T-cell (primary cell): ENCODE data around the gene ADARB2. TPM values are rescaled to one million over a fixed set of nuclear protein-coding genes. Genes with fewer than 3 reads are reported as not detected.

Experiments used
- ATAC-seq, 4 experiments: fragments of 200-7000 bp in 3 of 4; fragments of 150-1000 bp in 1 of 4; cut with Tn5 transposase; replicated peaks in 1 of 4; 1 replicate in 3 of 4; 2 replicates in 1 of 4; pipeline ENCODE4 v1.10.0; 2021; ENCODE audit warnings: moderate library complexity in 3 of 4, mild to moderate bottlenecking in 2 of 4, moderate number of reproducible peaks in 1 of 4
- CTCF ChIA-PET, 2 donors: fragments of 300-600 bp; sonication (Branson Sonifier 250); formaldehyde crosslinking; loops; one replicate each; lab custom pipeline; 2022; ENCODE audit warnings: antibody characterized with exemption in 2 of 2; lab: Charles Lee
- POLR2A ChIA-PET, 2 donors: fragments of 300-600 bp; sonication (Branson Sonifier 250); formaldehyde crosslinking; loops; one replicate each; lab custom pipeline; 2022; ENCODE audit warnings: antibody characterized with exemption in 2 of 2; lab: Charles Lee
- DNase-seq, 35 experiments: peaks; one replicate each; pipeline versions ENCODE4 v3.0.0 to v3.0.0-alpha.2; 2013 to 2023
- H3K27ac ChIP-seq: one replicate; pipeline ENCODE4 v1.5.1; 2013; ENCODE audit warnings: low read length
- H3K27me3 ChIP-seq, 2 experiments: replicated peaks in 1 of 2; 1 replicate in 1 of 2; 2 replicates in 1 of 2; pipeline versions ENCODE4 v1.6.1 to v1.7.0; 2013; ENCODE audit warnings: low read length in 1 of 2, mixed read lengths in 1 of 2; ENCODE audit not compliant: control insufficient read depth in 2 of 2, insufficient read depth in 2 of 2; ENCODE audit errors: extremely low read depth in 1 of 2
- H3K36me3 ChIP-seq, 2 donors: 1 replicate in 1 of 2; 2 replicates in 1 of 2; pipeline versions ENCODE4 v1.6.1 to v1.7.0; 2013; ENCODE audit warnings: low read length in 1 of 2; ENCODE audit not compliant: control insufficient read depth in 2 of 2, insufficient read depth in 1 of 2; ENCODE audit errors: extremely low read depth in 1 of 2
- H3K4me1 ChIP-seq, 2 experiments: 1 replicate in 1 of 2; 2 replicates in 1 of 2; pipeline versions ENCODE4 v1.6.1 to v1.7.0; 2013; ENCODE audit warnings: low read length in 2 of 2, mixed read lengths in 1 of 2; ENCODE audit not compliant: insufficient read depth in 2 of 2, control insufficient read depth in 1 of 2; ENCODE audit errors: extremely low read depth in 1 of 2
- H3K4me3 ChIP-seq, 2 donors: 1 replicate in 1 of 2; 2 replicates in 1 of 2; pipeline versions ENCODE4 v1.5.1 to v1.7.0; 2013; ENCODE audit warnings: mild to moderate bottlenecking in 2 of 2, low read length in 1 of 2, moderate library complexity in 1 of 2; ENCODE audit not compliant: control insufficient read depth in 1 of 2; ENCODE audit errors: extremely low read depth in 1 of 2
- H3K9me3 ChIP-seq: 2 replicates; pipeline ENCODE4 v1.7.0; 2013
- H3K27ac Mint-ChIP-seq, 2 donors: one replicate each; pipeline ENCODE4 v1.8.0; 2020 to 2021; ENCODE audit warnings: mild to moderate bottlenecking in 2 of 2, mixed read lengths in 2 of 2
- H3K27me3 Mint-ChIP-seq, 2 donors: one replicate each; pipeline ENCODE4 v1.8.0; 2021 to 2022; ENCODE audit warnings: mixed read lengths in 2 of 2
- H3K36me3 Mint-ChIP-seq: one replicate; pipeline ENCODE4 v1.8.0; 2021; ENCODE audit warnings: mixed read lengths
- H3K4me1 Mint-ChIP-seq, 3 donors: one replicate each; pipeline ENCODE4 v1.8.0; 2020 to 2022; ENCODE audit warnings: mixed read lengths in 3 of 3, mild to moderate bottlenecking in 1 of 3
- H3K4me3 Mint-ChIP-seq, 3 donors: one replicate each; pipeline ENCODE4 v1.8.0; 2020 to 2022; ENCODE audit warnings: mild to moderate bottlenecking in 3 of 3, mixed read lengths in 3 of 3, moderate library complexity in 3 of 3
- H3K9me3 Mint-ChIP-seq, 3 donors: one replicate each; pipeline ENCODE4 v1.8.0; 2020 to 2022; ENCODE audit warnings: mixed read lengths in 3 of 3
- WGBS: methylation state at CpG from one replicate; pipeline ENCODE4 v1.1.5; 2013; ENCODE audit warnings: missing lambda C conversion rate; ENCODE audit not compliant: insufficient coverage; 5-methylcytosine and 5-hydroxymethylcytosine counted together
- total RNA-seq, 35 experiments: library from RNA in 6 of 35; stranded (reverse) in 6 of 35; fragments of 120-200 nt in 1 of 35; gene quantifications; one replicate each; pipeline versions ENCODE4 v1.2.1 to v1.2.4 and lab custom pipeline; 2013 to 2026

The ADARB2 gene
- total RNA-seq, 5 donors from 2014 or later (not counting 1 experiment from before 2014, with no cell fraction given): 0.07 to 4.0 (median 0.41) TPM

GRCh38 chr10:1577373-1577770 lies 160.0 kb downstream of the ADARB2 start:
- no peaks in the 10 kb centered on the region for H3K36me3 Mint-ChIP-seq
- ChIA-PET CTCF (no interaction called here), POLR2A (no interaction called here)
- no peaks in the 10 kb centered on the region for H3K9me3 ChIP-seq
- no peaks in the 10 kb centered on the region for H3K9me3 Mint-ChIP-seq
- H3K4me3 ChIP-seq: no peak overlapping the region
- 77% methylated on average over 7 of the region's 9 CpGs for WGBS
- H3K36me3 ChIP-seq: no peaks in the 10 kb centered on the region
- H3K4me3 Mint-ChIP-seq: no peak overlapping the region
- H3K27me3 ChIP-seq: peaks cover 0 to 37% of the 10 kb centered on the region in 2 experiments
- H3K27me3 Mint-ChIP-seq: peaks cover 9 to 10% of the 10 kb centered on the region in 2 donors
- H3K27ac Mint-ChIP-seq: no peak overlapping the region
- DNase-seq (no peak), ATAC-seq (no peak)
- no peaks in the 10 kb centered on the region for H3K4me1 Mint-ChIP-seq
- H3K27ac ChIP-seq: no peak overlapping the region
- H3K4me1 ChIP-seq: no peaks in the 10 kb centered on the region

GRCh38 chr10:1576467-1577372 lies 160.6 kb downstream of the ADARB2 start:
- ATAC-seq (no peak), DNase-seq (no peak)
- Histone ChIP-seq H3K36me3 (no peaks in the 10 kb centered on the region), H3K4me1 (no peaks in the 10 kb centered on the region), H3K27ac (no peak overlapping the region), H3K9me3 (no peaks in the 10 kb centered on the region), H3K27me3 (peaks cover 0 to 36% of the 10 kb centered on the region in 2 experiments), H3K4me3 (no peak overlapping the region)
- no peaks in the 10 kb centered on the region for H3K4me1 Mint-ChIP-seq
- H3K36me3 Mint-ChIP-seq: no peaks in the 10 kb centered on the region
- peaks cover 9 to 16% of the 10 kb centered on the region in 2 donors for H3K27me3 Mint-ChIP-seq
- no peak overlapping the region for H3K4me3 Mint-ChIP-seq
- no peak overlapping the region for H3K27ac Mint-ChIP-seq
- POLR2A ChIA-PET: no interaction called here
- peaks cover 0 to under 1% (median 0%) of the 10 kb centered on the region in 3 donors for H3K9me3 Mint-ChIP-seq
- CTCF ChIA-PET: no interaction called here
- 86% methylated on average over 12 of the region's 16 CpGs for WGBS

GRCh38 chr10:1575481-1576244 lies 161.7 kb downstream of the ADARB2 start:
- Histone ChIP-seq H3K27ac (no peak overlapping the region), H3K27me3 (peaks cover 0 to 33% of the 10 kb centered on the region in 2 experiments), H3K36me3 (no peaks in the 10 kb centered on the region), H3K4me1 (no peaks in the 10 kb centered on the region), H3K4me3 (no peak overlapping the region), H3K9me3 (no peaks in the 10 kb centered on the region)
- Mint-ChIP-seq H3K27ac (no peak overlapping the region), H3K4me3 (no peak overlapping the region), H3K9me3 (peaks cover 0 to 4% (median 0%) of the 10 kb centered on the region in 3 donors), H3K4me1 (peaks cover 0 to 4% (median 0%) of the 10 kb centered on the region in 3 donors), H3K36me3 (no peaks in the 10 kb centered on the region), H3K27me3 (peaks cover 14 to 21% of the 10 kb centered on the region in 2 donors)
- no peak for ATAC-seq
- DNase-seq: no peak
- CTCF ChIA-PET: no interaction called here
- WGBS: 59% methylated on average over 6 of the region's 13 CpGs
- POLR2A ChIA-PET: no interaction called here

- Histone ChIP-seq H3K4me1 (no peaks in the 10 kb centered on the region), H3K4me3 (no peak overlapping the region), H3K9me3 (no peaks in the 10 kb centered on the region), H3K27me3 (peaks cover 0 to 35% of the 10 kb centered on the region in 2 experiments), H3K27ac (no peak overlapping the region), H3K36me3 (no peaks in the 10 kb centered on the region)
- POLR2A ChIA-PET: no interaction called here
- WGBS: 67% methylated on average over 1 of the region's 2 CpGs
- no peak for ATAC-seq
- CTCF ChIA-PET: no interaction called here
- DNase-seq: no peak
- Mint-ChIP-seq H3K4me1 (peaks cover 0 to 4% (median 0%) of the 10 kb centered on the region in 3 donors), H3K36me3 (no peaks in the 10 kb centered on the region), H3K4me3 (no peak overlapping the region), H3K27me3 (peaks cover 14 to 21% of the 10 kb centered on the region in 2 donors), H3K9me3 (peaks cover 0 to 4% (median 0%) of the 10 kb centered on the region in 3 donors), H3K27ac (no peak overlapping the region)
These were observed 162.6 kb downstream of the ADARB2 start for GRCh38 chr10:1574719-1575118.

- ChIA-PET POLR2A (no interaction called here), CTCF (no interaction called here)
- WGBS: 84% methylated on average over 9 of the region's 12 CpGs
- no peak for DNase-seq
- Histone ChIP-seq H3K4me3 (no peak overlapping the region), H3K4me1 (no peaks in the 10 kb centered on the region), H3K9me3 (no peaks in the 10 kb centered on the region), H3K36me3 (no peaks in the 10 kb centered on the region), H3K27me3 (peaks cover 0 to 34% of the 10 kb centered on the region in 2 experiments), H3K27ac (no peak overlapping the region)
- Mint-ChIP-seq H3K4me1 (peaks cover 0 to 4% (median 0%) of the 10 kb centered on the region in 3 donors), H3K36me3 (no peaks in the 10 kb centered on the region), H3K4me3 (no peak overlapping the region), H3K27ac (no peak overlapping the region), H3K27me3 (peaks cover 16 to 21% of the 10 kb centered on the region in 2 donors), H3K9me3 (peaks cover 0 to 4% (median 0%) of the 10 kb centered on the region in 3 donors)
- no peak for ATAC-seq
These were observed 163.3 kb downstream of the ADARB2 start for GRCh38 chr10:1573981-1574380.

GRCh38 chr10:1573334-1573969 lies 163.9 kb downstream of the ADARB2 start:
- Histone ChIP-seq H3K4me1 (no peaks in the 10 kb centered on the region), H3K9me3 (no peaks in the 10 kb centered on the region), H3K27me3 (peaks cover 0 to 30% of the 10 kb centered on the region in 2 experiments), H3K36me3 (no peaks in the 10 kb centered on the region), H3K27ac (no peak overlapping the region), H3K4me3 (no peak overlapping the region)
- Mint-ChIP-seq H3K36me3 (no peaks in the 10 kb centered on the region), H3K4me1 (peaks cover 0 to 4% (median 0%) of the 10 kb centered on the region in 3 donors), H3K9me3 (peaks cover 0 to 4% (median 0%) of the 10 kb centered on the region in 3 donors), H3K27me3 (peaks cover 19 to 21% of the 10 kb centered on the region in 2 donors), H3K27ac (no peak overlapping the region), H3K4me3 (no peak overlapping the region)
- ChIA-PET CTCF (no interaction called here), POLR2A (no interaction called here)
- DNase-seq (no peak), ATAC-seq (no peak)
- 75% methylated on average over 3 of the region's 14 CpGs for WGBS
